Cardiac fibroblast (primary cell): ENCODE results near the gene CHERP.

Experiments
- DNase-seq, 2 donors: peaks; one replicate each; pipeline versions ENCODE4 v3.0.0 to v3.0.0-alpha.2; 2010; ENCODE audit warnings: low read depth in 2 of 2
- H3K4me3 ChIP-seq, 2 donors: replicated peaks in 1 of 2; 1 replicate in 1 of 2; 2 replicates in 1 of 2; pipeline ENCODE4 v1.5.1; 2011; ENCODE audit warnings: low read depth in 2 of 2, low read length in 2 of 2, mild to moderate bottlenecking in 2 of 2, moderate library complexity in 1 of 2
- TF ChIP-seq, protein P1 (sequence below): IDR thresholded peaks from one replicate; pipeline ENCODE4 v1.5.1; 2011; ENCODE audit warnings: low read depth, mild to moderate bottlenecking, low read length, inconsistent platforms

Gene CHERP

DNA sequence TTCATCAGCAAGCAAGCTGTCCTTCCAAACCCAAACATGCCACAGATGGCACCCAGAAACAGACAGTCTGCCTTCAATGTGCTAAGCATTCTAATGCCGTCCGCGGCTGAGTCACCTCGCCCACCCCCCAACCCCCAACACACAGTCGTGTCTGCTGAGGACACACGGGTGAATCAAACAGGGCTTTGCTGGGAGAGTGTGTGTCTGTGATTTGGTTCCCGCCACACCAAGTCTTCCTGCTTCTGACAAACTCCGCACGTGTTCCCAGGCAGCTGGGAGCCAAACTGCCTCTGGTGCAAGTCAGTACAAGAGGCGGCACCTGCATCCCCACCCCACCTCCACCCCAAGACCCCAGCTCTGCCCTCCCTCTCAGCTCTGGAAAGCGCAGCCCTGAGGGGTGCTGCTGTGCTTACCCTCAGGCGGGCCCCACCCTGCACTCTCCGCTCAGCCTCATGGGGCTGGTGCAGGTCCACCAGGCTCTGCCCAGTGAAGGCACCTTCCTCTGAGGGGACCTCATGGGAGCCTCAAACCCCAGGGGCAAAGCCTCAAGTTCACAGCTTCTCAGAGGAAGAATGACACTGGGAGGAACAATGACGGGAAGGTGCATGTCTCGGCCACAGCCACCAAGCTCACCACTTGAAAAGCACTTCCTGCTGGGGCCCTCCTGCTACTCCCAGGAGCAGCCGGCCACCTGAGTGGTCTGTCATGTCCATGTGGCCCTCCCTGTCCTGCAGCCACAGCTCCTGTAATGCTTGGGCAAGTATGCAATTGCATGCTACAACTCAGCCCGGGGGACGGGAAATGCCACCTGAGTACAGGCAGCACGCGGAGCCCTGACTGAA is 45.0 kb upstream of the CHERP start:
- H3K4me3 ChIP-seq = no peak overlapping the region
- peak in 1 of 2 donors; percentile 36 for DNase-seq
- TF ChIP-seq, protein P1, sequence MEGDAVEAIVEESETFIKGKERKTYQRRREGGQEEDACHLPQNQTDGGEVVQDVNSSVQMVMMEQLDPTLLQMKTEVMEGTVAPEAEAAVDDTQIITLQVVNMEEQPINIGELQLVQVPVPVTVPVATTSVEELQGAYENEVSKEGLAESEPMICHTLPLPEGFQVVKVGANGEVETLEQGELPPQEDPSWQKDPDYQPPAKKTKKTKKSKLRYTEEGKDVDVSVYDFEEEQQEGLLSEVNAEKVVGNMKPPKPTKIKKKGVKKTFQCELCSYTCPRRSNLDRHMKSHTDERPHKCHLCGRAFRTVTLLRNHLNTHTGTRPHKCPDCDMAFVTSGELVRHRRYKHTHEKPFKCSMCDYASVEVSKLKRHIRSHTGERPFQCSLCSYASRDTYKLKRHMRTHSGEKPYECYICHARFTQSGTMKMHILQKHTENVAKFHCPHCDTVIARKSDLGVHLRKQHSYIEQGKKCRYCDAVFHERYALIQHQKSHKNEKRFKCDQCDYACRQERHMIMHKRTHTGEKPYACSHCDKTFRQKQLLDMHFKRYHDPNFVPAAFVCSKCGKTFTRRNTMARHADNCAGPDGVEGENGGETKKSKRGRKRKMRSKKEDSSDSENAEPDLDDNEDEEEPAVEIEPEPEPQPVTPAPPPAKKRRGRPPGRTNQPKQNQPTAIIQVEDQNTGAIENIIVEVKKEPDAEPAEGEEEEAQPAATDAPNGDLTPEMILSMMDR = no peak

DNA sequence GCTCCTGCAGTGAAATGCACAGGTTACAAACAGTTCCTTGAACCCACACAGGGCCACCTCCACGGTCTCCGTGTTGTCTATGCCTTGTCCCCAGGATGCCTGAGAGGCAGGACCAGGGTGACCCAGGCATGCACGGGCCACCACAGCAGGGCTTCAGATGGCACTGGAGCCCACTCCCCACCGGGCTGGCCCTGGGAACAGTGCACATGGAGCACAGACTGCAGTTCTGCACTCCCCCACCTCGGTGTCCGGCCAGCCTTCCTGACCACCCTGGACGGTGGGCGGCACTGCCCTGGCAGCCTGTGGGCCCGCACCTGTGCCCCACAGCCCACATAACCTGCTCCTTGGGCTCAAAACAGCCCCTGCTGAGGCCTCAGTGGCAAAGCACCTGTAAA is 44.2 kb upstream of the CHERP start:
- TF ChIP-seq, protein P1 = no peak
- no peak for DNase-seq
- no peak overlapping the region for H3K4me3 ChIP-seq

DNA sequence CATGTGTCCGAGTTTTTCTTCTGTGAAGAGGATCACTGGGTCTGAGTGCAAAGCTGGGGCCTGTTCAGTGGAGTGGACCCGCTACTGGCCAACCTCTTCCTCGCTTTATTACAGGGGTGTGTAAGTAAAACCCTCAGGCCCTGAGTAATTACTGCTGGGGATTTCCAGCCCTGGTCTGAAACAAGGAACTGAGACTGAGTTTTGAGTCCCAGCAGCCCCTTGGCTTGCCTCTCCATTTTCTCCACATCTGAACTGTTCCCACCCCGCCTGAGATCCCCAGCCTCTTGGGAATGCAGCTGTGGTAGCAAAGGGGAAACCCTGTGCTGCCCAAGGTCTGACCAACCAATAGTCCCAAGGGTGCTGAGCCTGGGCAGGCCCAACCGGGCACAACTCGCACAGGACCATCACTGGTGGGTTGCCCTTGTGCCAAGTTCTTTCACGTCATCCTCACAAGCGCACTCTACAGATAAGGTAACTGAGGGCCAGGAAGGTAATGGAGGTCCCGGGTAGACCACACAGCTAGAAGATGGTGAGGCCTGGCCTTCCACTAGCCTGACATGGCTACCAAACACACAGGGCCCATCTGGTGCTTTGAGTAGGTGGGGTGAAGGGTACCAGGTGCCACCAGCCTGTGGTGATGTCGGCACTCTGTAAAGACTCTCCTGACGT is 43.7 kb upstream of the CHERP start:
- no peak overlapping the region for H3K4me3 ChIP-seq
- DNase-seq = no peak
- TF ChIP-seq, protein P1 = no peak

DNA sequence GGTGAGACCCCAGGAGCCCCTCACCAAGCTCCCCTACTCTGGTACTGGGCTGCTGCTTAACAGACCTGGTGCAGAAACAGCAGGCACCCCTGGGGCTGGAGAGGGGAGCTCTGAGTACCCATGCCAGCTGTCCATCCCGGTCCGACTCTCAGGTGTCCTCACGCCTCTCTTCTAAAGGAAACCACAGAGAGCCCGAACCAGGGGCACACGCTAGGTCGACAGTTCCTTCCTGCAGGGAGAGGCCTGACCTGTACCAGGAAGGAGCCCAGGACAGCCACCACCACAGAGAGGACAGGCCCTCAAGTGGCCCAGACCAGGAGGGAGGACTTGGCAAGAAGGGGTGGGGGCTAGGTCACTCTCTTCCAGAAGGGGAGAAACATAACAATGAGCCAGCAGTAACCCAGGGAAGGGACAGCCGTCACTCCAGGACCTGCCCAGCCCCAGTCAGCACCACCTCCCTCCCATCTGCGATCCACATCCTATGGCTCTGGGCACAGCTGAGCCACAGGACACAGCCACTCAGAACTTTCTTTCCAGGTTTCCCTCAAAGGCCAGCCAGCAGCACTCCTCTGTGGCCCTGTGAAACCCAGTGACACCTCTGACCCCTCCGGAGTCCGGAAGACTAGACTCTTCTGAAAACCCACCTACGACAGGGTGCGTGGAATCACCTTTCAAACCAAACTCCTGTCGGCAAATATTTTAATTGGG is 43.0 kb upstream of the CHERP start:
- no peak for DNase-seq
- TF ChIP-seq, protein P1 = no peak
- H3K4me3 ChIP-seq = no peak overlapping the region

DNA sequence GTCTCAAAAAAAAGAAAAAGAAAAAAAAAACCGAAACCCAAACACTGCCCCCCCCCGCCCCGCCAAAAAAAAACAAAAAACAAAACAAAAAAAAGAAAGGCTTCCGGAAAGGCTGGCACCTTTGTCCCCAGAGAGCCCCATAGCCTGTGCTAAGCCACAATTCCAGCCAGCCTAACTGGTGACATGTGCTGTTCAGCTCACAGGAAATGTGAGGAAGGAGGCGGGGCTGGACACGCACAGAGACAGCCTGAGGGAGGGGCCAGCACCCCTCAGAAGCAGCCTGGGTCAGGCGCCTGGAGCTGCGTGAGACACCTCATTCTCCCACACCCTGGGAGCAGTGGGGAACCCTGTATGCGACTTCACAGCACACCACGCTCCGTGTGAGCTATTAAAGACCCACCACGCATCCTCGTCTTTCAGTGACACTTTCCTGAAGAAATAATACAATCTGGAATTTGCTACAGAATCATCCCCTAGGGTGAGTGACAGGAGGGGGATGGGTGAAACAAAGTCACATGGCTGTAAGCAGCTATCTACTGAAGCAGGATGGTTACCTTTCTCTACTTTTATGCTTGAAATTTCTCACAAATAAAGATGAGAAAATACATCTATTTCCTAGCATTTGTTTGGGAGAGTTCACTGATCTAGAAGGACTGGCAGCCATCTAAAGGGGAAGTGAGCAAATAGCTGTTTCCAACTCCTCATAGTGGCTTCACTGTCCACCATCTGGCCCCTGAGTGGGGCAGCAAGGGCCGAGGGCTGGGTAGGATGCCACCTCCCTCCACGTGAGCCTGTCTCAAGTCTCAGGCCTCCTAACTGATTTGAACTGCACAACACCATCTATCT is 42.2 kb upstream of the CHERP start:
- no peak overlapping the region for H3K4me3 ChIP-seq
- TF ChIP-seq, protein P1 = no peak

More for the DNA sequence above, 42.2 kb upstream of the CHERP start:
- DNase-seq = peak; percentile 71 to 74
